Aorta (tissue), 5 donors: ENCODE data around the gene KIF26B. TPM values are rescaled to one million over a fixed set of nuclear protein-coding genes. Genes with fewer than 3 reads are reported as not detected.

ENCODE experiments used
- ATAC-seq: fragments of 200-7000 bp; cut with Tn5 transposase; one replicate; pipeline ENCODE4 v1.9.1; 2022; ENCODE audit warnings: moderate library complexity; ENCODE audit not compliant: low FRiP score
- DNase-seq, 2 donors: peaks; one replicate each; pipeline ENCODE4 v3.0.0-alpha.2; 2020
- H3K27ac ChIP-seq, 2 donors: one replicate each; pipeline ENCODE4 v1.5.1; 2013; ENCODE audit warnings: low read length in 2 of 2, mild to moderate bottlenecking in 2 of 2, moderate library complexity in 2 of 2, control low read depth in 1 of 2, inconsistent platforms in 1 of 2, low read depth in 1 of 2
- H3K27me3 ChIP-seq, 2 donors: one replicate each; pipeline ENCODE4 v1.6.1; 2013; ENCODE audit warnings: control low read depth in 1 of 2, low read length in 1 of 2, mild to moderate bottlenecking in 1 of 2, moderate library complexity in 1 of 2; ENCODE audit not compliant: insufficient read depth in 2 of 2, control insufficient read depth in 1 of 2
- H3K36me3 ChIP-seq, 2 donors: one replicate each; pipeline ENCODE4 v1.6.1; 2013; ENCODE audit warnings: control low read depth in 1 of 2, low read length in 1 of 2, mild to moderate bottlenecking in 1 of 2; ENCODE audit not compliant: insufficient read depth in 2 of 2, control insufficient read depth in 1 of 2
- H3K4me1 ChIP-seq, 2 donors: one replicate each; pipeline ENCODE4 v1.6.1; 2013; ENCODE audit warnings: low read length in 2 of 2, control low read depth in 1 of 2, mild to moderate bottlenecking in 1 of 2, moderate library complexity in 1 of 2; ENCODE audit not compliant: insufficient read depth in 2 of 2, control insufficient read depth in 1 of 2
- H3K4me3 ChIP-seq, 2 donors: one replicate each; pipeline ENCODE4 v1.5.1; 2013; ENCODE audit warnings: low read length in 2 of 2, control low read depth in 1 of 2, mild to moderate bottlenecking in 1 of 2
- H3K9me3 ChIP-seq: one replicate; pipeline ENCODE4 v1.6.1; 2013; ENCODE audit warnings: mild to moderate bottlenecking, low read length; ENCODE audit not compliant: control insufficient read depth
- WGBS, 2 donors: extraction: QIAGEN DNeasy Blood & Tissue Kit; methylation state at CpG; one replicate each; pipeline ENCODE4 v1.1.7; 2013; 5-methylcytosine and 5-hydroxymethylcytosine counted together
- intact Hi-C, 2 donors: fragments of 100-400 bp; cut with DNase I; formaldehyde crosslinking; loops; one replicate each; pipeline versions ENCODE4 v1.14.2 to v1.15.0; 2022
- polyA plus RNA-seq, 2 donors: library from polyadenylated mRNA; stranded (reverse); fragments of 200-250 nt; gene quantifications; one replicate each; pipeline ENCODE4 v1.2.3, GENCODE V29; 2013
- total RNA-seq, 2 donors: library from RNA; stranded (reverse); fragmentation: NEBNext Ultra II Directional; extraction: Animal tissue kit (Norgen Biotek cat#: 25700); gene quantifications; one replicate each; pipeline ENCODE4 v1.2.1, GENCODE V29; 2021
- donor health status: healthy with polysubstance abuse.
- donor health status: Bipolar disorder and iron deficiency.
- donor health status: DM: no; HTN: no; CAD: no.
- donor health status: DM: no; HTN: no; CAD: no.
- donor health status: DM: yes; HTN: yes; CAD: no.

Gene KIF26B
- total and polyA plus RNA-seq, 4 donors = under 0.01 to 0.58 (median 0.30) TPM

DNA sequence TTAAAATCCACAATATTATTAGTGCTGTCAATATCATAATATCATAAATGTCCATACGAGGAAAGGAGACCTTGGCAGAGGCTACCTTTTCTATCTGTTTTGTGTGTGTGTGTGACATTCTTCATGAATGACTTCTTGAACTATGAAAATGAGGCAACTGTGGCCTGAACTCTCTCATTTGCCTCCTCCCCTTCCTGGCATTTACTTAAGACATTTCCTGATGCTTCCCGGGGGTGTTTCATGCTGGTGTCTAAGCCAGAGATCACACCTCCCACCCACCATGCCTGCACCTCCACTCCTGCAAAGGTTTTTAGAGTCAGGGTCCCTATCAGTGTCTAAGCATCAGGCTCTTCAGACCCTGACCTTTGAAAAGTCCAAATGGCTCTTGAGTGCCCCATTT lies 420.9 kb downstream of the KIF26B start:
- WGBS, 2 donors = 45 to 50% methylated on average over 2 of the region's 2 CpGs

DNA sequence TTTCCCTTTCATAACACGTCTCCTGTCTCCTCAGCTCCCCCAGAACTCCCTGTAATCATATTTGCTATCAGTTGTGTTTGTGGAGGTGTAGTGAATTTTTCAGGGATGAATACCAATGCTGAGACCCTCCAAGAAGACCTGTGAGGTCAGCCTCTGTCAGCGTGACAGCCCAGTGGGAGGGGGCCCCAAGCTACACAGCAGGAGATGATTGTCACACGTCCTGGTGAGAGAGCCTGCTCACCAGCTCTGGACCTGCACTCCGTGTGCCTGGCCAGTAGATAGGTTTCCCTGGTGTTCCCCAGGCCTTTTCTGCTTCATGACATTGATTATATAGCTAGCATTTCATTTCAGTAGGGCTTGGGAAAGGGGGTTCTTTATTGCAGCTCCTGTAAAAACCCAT lies 421.5 kb downstream of the KIF26B start:
- WGBS, 2 donors = 48 to 50% methylated on average over 4 of the region's 4 CpGs
- Histone ChIP-seq H3K36me3 (no peaks in the 10 kb centered on the region), H3K27me3 (no peaks in the 10 kb centered on the region), H3K4me3 (no peak overlapping the region), H3K9me3 (peaks cover 2% of the 10 kb centered on the region), H3K4me1 (no peaks in the 10 kb centered on the region), H3K27ac (no peak overlapping the region)
- intact Hi-C loops = no loop called here
- no peak for ATAC-seq
- no peak for DNase-seq

More for the DNA sequence above, 420.9 kb downstream of the KIF26B start:
- no peaks in the 10 kb centered on the region for H3K36me3 ChIP-seq
- H3K27ac ChIP-seq = no peak overlapping the region
- no peaks in the 10 kb centered on the region for H3K4me1 ChIP-seq
- H3K4me3 ChIP-seq = no peak overlapping the region
- peaks cover 2% of the 10 kb centered on the region for H3K9me3 ChIP-seq
- intact Hi-C loops = no loop called here
- ATAC-seq = no peak
- no peaks in the 10 kb centered on the region for H3K27me3 ChIP-seq
- DNase-seq = no peak

DNA sequence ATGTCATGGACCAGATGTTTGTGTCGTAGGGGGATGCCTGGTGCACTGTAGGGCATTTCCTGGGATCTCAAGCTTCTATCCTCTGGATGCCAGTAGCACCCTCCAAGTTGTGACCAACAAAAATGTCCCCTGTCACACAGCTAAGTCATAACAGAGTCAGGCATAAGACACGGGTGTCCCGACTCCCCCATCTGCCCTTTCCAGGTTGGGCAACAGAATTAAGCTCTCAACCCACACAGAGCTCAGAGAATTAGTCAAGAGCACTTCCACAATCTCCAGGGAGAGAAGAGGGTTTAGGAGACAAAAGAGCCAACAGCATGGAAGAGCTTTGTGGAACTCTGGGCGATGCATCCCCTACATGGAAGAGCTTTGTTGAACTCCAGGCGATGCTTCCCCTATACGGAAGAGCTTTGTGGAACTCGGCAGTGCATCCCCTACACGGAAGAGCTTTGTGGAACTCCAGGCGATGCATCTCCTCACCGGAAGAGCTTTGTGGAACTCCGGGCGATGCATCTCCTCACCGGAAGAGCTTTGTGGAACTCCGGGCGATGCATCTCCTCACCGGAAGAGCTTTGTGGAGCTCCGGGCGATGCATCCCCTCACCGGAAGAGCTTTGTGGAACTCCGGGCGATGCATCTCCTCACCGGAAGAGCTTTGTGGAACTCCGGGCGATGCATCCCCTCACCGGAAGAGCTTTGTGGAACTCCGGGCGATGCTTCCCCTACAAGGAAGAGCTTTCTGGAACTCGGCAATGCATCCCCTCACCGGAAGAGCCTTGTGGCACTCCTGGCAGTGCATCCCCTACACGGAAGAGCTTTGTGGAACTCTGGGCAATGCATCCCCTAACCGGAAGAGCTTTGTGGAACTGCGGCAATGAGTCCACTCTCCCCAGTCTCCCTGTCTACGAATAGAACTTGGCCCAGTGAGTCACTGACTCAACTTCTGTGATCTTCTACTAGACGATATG lies 422.7 kb downstream of the KIF26B start:
- ATAC-seq (no peak), DNase-seq (no peak)
- intact Hi-C loops = no loop called here

DNA sequence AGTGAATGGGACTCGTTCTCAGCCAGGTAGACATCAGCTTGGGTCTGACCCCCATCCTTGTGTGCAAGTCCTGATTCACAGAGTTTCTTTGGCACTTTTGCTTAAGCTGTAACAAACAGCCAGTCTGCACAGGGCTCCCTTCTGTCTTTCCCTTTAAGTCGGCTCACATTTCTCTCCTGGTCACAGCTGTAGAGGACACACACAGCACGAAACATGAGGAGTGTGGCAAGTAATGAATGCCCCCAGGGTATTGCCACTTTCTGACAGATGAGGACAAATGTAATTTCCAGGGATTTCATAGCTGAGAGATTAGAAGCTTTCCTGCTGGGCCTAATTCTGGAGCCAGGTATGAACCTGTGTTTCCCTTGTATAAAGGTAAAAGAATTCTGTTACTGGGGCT lies 423.5 kb downstream of the KIF26B start:
- no peaks in the 10 kb centered on the region for H3K4me1 ChIP-seq
- 44 to 65% methylated on average over 3 of the region's 3 CpGs for WGBS, 2 donors
- no peaks in the 10 kb centered on the region for H3K27me3 ChIP-seq
- no peak overlapping the region for H3K4me3 ChIP-seq
- peaks cover 2% of the 10 kb centered on the region for H3K9me3 ChIP-seq
- H3K27ac ChIP-seq = no peak overlapping the region
- ATAC-seq (no peak), DNase-seq (no peak)
- H3K36me3 ChIP-seq = no peaks in the 10 kb centered on the region
- intact Hi-C loops = no loop called here

More for the DNA sequence above, 422.7 kb downstream of the KIF26B start:
- H3K4me3 ChIP-seq = no peak overlapping the region
- no peaks in the 10 kb centered on the region for H3K27me3 ChIP-seq
- H3K27ac ChIP-seq = no peak overlapping the region
- H3K9me3 ChIP-seq = peaks cover 2% of the 10 kb centered on the region
- 92% methylated on average over 34 of the region's 34 CpGs for whole genome bisulfite sequencing, 2 donors
- H3K4me1 ChIP-seq = no peaks in the 10 kb centered on the region
- no peaks in the 10 kb centered on the region for H3K36me3 ChIP-seq

DNA sequence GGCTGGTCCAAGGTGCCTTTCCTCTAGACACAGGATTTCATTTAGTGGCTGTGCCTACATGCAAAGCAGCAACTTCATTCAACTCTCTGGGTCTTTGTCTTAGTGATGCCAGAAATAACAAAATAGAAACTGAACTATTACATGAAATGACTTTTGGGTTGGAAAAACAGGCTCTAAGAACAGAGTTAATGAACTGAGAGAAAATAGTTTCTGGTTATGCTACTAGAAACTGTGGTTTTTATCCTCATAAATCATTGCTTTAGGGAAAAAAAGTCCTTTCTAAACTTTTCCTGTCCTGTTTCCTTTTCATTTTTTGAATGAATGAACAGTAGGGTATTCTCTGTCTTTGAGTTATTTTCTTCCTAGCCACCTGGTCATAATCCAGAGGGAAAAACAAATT lies 424.0 kb downstream of the KIF26B start:
- no peak for DNase-seq
- Histone ChIP-seq H3K9me3 (peaks cover 2% of the 10 kb centered on the region), H3K36me3 (no peaks in the 10 kb centered on the region), H3K27ac (no peak overlapping the region), H3K4me3 (no peak overlapping the region), H3K27me3 (no peaks in the 10 kb centered on the region), H3K4me1 (no peaks in the 10 kb centered on the region)
- no peak for ATAC-seq
- intact Hi-C loops = no loop called here

DNA sequence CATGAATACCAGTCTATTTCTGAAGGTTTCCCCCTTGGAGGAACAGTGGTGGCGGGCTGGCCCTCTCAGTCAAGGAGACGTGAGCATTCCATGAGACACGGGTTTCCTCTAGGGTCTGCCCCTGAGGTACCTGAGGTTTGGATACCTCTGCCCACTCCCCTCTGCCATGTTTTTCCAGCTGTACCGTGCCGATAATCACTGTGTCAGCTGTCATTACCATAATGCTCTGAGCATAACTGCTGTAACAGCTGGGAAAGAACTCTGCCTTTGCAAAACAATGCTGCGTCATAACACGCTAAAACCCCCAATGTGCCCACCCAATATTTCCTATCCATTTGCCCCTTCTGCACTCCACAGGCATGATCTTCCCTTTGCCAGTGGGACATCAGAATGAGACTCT lies 425.1 kb downstream of the KIF26B start:
- intact Hi-C loops = no loop called here
- H3K27me3 ChIP-seq = no peaks in the 10 kb centered on the region
- ATAC-seq (no peak), DNase-seq (no peak)
- H3K4me3 ChIP-seq = no peak overlapping the region
- H3K27ac ChIP-seq = no peak overlapping the region
- WGBS, 2 donors = 75 to 83% methylated on average over 7 of the region's 7 CpGs
- H3K36me3 ChIP-seq = no peaks in the 10 kb centered on the region
- no peaks in the 10 kb centered on the region for H3K4me1 ChIP-seq
- H3K9me3 ChIP-seq = no peaks in the 10 kb centered on the region

DNA sequence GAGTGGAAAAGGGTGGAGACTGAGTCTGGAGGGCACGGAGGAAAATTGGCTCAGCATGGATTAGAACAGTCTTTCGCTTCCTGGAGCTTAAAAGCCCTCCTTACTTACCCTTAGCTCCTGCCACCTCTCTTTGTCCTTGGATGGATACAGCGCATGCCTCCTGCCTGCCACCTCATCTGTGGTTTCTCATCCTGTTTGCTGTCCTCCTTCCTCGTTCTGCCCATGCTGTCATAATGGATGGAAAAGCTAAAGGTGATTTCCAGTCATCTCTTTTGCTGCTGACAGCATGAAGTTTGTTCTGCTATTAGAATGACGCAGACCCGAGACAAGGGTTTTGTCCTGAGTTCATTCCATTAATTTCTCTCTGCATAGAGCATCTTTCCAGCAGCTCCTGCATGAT lies 425.9 kb downstream of the KIF26B start:
- intact Hi-C loops = no loop called here

DNA sequence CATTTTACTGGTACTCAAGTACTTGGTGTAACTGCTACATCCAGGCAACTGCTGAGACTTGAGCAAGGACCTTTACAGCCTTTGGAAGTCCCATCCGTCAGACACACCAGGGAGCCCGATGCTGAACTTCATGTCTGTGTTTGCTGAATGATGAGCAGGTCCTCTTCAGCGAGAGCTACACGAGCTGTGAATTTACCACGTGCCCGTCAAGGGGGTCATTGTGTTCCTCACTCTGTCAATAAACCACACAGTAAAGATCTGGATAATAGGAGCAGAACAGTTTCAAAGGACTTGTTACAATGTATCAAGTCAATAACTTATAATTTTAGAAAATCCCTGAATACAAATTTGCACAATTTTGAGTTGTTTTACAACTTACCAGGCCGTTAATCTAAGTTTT lies 427.2 kb downstream of the KIF26B start:
- Histone ChIP-seq H3K4me1 (no peaks in the 10 kb centered on the region), H3K9me3 (peaks cover 2% of the 10 kb centered on the region), H3K27me3 (no peaks in the 10 kb centered on the region), H3K27ac (no peak overlapping the region), H3K4me3 (no peak overlapping the region), H3K36me3 (no peaks in the 10 kb centered on the region)
- 45 to 63% methylated on average over 7 of the region's 7 CpGs for WGBS, 2 donors
- intact Hi-C loops = no loop called here
- ATAC-seq (no peak), DNase-seq (no peak)

More for the DNA sequence above, 425.9 kb downstream of the KIF26B start:
- no peaks in the 10 kb centered on the region for H3K36me3 ChIP-seq
- ATAC-seq (no peak), DNase-seq (no peak)
- H3K4me3 ChIP-seq = no peak overlapping the region
- no peak overlapping the region for H3K27ac ChIP-seq
- no peaks in the 10 kb centered on the region for H3K9me3 ChIP-seq
- H3K4me1 ChIP-seq = no peaks in the 10 kb centered on the region
- no peaks in the 10 kb centered on the region for H3K27me3 ChIP-seq
- WGBS, 2 donors = 84 to 88% methylated on average over 6 of the region's 6 CpGs

DNA sequence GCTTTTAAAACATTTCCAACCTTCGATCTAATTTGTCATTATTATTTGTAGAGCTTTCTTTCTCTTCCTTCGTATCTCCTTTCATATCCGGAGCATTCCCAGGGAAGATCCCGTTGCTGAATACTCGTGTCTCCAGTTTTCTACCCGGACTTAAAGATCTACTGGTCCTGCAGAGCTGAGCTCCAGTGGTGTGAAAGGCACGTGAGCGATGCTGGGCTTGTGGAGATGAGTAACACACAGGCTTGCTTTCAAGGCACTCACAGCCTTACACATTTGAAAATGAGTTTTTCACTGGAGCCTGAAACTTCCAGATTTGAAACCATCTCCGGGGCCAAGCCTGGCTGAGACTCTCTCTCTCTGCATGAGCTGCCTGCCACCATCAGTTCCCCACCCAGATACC lies 428.3 kb downstream of the KIF26B start:
- DNase-seq (no peak), ATAC-seq (no peak)
- peaks cover 2% of the 10 kb centered on the region for H3K9me3 ChIP-seq
- intact Hi-C loops = no loop called here
- H3K27ac ChIP-seq = no peak overlapping the region
- H3K27me3 ChIP-seq = no peaks in the 10 kb centered on the region
- 63 to 79% methylated on average over 9 of the region's 9 CpGs for WGBS, 2 donors
- no peaks in the 10 kb centered on the region for H3K4me1 ChIP-seq
- H3K36me3 ChIP-seq = no peaks in the 10 kb centered on the region
- H3K4me3 ChIP-seq = no peak overlapping the region
